Endodermal cell (in vitro differentiated cells): ENCODE data around the gene RASL10B. TPM values are rescaled to one million over a fixed set of nuclear protein-coding genes. Genes with fewer than 3 reads are reported as not detected.

Experiments
- DNase-seq: peaks from one replicate; pipeline ENCODE4 v3.0.0-alpha.2; 2017
- H3K27ac ChIP-seq: 2 replicates; pipeline ENCODE4 v1.5.1; 2013; ENCODE audit warnings: mild to moderate bottlenecking, low read depth, low read length, moderate library complexity
- H3K27me3 ChIP-seq: 2 replicates; pipeline ENCODE4 v1.6.1; 2013; ENCODE audit warnings: mild to moderate bottlenecking, low read length, moderate library complexity; ENCODE audit not compliant: insufficient read depth, control insufficient read depth, poor library complexity, severe bottlenecking
- H3K36me3 ChIP-seq: 2 replicates; pipeline ENCODE4 v1.7.0; 2013; ENCODE audit warnings: mild to moderate bottlenecking, low read length, moderate library complexity; ENCODE audit not compliant: control insufficient read depth, insufficient read depth
- H3K4me1 ChIP-seq: one replicate; pipeline ENCODE4 v1.7.0; 2013; ENCODE audit warnings: low read length; ENCODE audit not compliant: control insufficient read depth, insufficient read depth
- H3K4me3 ChIP-seq: 2 replicates; pipeline ENCODE4 v1.5.1; 2013; ENCODE audit warnings: mild to moderate bottlenecking, low read length, moderate library complexity
- H3K9ac ChIP-seq: 2 replicates; pipeline ENCODE4 v1.6.1; 2013; ENCODE audit warnings: mild to moderate bottlenecking, low read length, moderate library complexity; ENCODE audit not compliant: poor library complexity, severe bottlenecking; ENCODE audit errors: extremely low read depth
- H3K9me3 ChIP-seq: 2 replicates; pipeline ENCODE4 v1.6.1; 2013; ENCODE audit warnings: mild to moderate bottlenecking, low read length, moderate library complexity; ENCODE audit not compliant: control insufficient read depth
- H3K27ac Mint-ChIP-seq: 2 replicates; pipeline ENCODE4 v1.8.0; 2020; ENCODE audit warnings: mixed read lengths
- H3K27me3 Mint-ChIP-seq: 2 replicates; pipeline ENCODE4 v1.8.0; 2021; ENCODE audit warnings: mild to moderate bottlenecking, mixed read lengths; ENCODE audit not compliant: insufficient read depth
- H3K36me3 Mint-ChIP-seq: 2 replicates; pipeline ENCODE4 v1.8.0; 2020; ENCODE audit warnings: low read depth, mixed read lengths
- H3K4me1 Mint-ChIP-seq: 2 replicates; pipeline ENCODE4 v1.8.0; 2020; ENCODE audit warnings: mixed read lengths
- H3K4me3 Mint-ChIP-seq: 2 replicates; pipeline ENCODE4 v1.8.0; 2020; ENCODE audit warnings: mild to moderate bottlenecking, moderate library complexity, mixed read lengths
- H3K9me3 Mint-ChIP-seq: 2 replicates; pipeline ENCODE4 v1.8.0; 2020; ENCODE audit warnings: mild to moderate bottlenecking, mixed read lengths
- WGBS, 2 experiments: methylation state at CpG; one replicate each; pipeline versions ENCODE4 v1.1.5 to v1.1.7; 2013; ENCODE audit warnings: missing lambda C conversion rate in 2 of 2, mixed read lengths in 1 of 2; ENCODE audit not compliant: insufficient coverage in 1 of 2, insufficient read length in 1 of 2; 5-methylcytosine and 5-hydroxymethylcytosine counted together
- total RNA-seq, 2 donors: library from RNA; stranded (reverse); fragmentation: NEBNext Ultra II Directional in 1 of 2; extraction: Animal tissue kit (Norgen Biotek cat#: 25700) in 1 of 2; gene quantifications; 2 replicates in 1 of 2; 3 replicates in 1 of 2; pipeline ENCODE4 v1.2.1, GENCODE V29; 2021
- TF ChIP-seq, protein P1 (sequence below): fragments of 200-600 bp; sonication (generic); conservative IDR thresholded peaks from 2 replicates; pipeline ENCODE4 v1.5.0; 2021; ENCODE audit warnings: antibody characterized with exemption, mild to moderate bottlenecking

Gene RASL10B
- total RNA-seq, 2 donors from 2014 or later = 28.6 to 31.9 TPM

GRCh38 chr17:35730400-35731005, 936 bp upstream of the RASL10B start:
- Histone ChIP-seq H3K9me3 (no peaks in the 10 kb centered on the region), H3K4me3 (no peak overlapping the region), H3K27me3 (no peaks in the 10 kb centered on the region), H3K9ac (no peak overlapping the region), H3K27ac (no peak overlapping the region), H3K4me1 (peaks cover 34% of the 10 kb centered on the region), H3K36me3 (peaks cover 25% of the 10 kb centered on the region)
- WGBS, 2 experiments = 88 to 90% methylated on average over 5 to 9 of the region's 10 CpGs
- peaks cover 20% of the 10 kb centered on the region for H3K27me3 Mint-ChIP-seq
- no peak overlapping the region for H3K27ac Mint-ChIP-seq
- peak; percentile 60 for DNase-seq
- H3K36me3 Mint-ChIP-seq = peaks cover 5% of the 10 kb centered on the region
- H3K4me1 Mint-ChIP-seq = peaks cover 55% of the 10 kb centered on the region
- H3K9me3 Mint-ChIP-seq = no peaks in the 10 kb centered on the region
- peak overlapping the region; percentile 80 for H3K4me3 Mint-ChIP-seq
- TF ChIP-seq, protein P1, sequence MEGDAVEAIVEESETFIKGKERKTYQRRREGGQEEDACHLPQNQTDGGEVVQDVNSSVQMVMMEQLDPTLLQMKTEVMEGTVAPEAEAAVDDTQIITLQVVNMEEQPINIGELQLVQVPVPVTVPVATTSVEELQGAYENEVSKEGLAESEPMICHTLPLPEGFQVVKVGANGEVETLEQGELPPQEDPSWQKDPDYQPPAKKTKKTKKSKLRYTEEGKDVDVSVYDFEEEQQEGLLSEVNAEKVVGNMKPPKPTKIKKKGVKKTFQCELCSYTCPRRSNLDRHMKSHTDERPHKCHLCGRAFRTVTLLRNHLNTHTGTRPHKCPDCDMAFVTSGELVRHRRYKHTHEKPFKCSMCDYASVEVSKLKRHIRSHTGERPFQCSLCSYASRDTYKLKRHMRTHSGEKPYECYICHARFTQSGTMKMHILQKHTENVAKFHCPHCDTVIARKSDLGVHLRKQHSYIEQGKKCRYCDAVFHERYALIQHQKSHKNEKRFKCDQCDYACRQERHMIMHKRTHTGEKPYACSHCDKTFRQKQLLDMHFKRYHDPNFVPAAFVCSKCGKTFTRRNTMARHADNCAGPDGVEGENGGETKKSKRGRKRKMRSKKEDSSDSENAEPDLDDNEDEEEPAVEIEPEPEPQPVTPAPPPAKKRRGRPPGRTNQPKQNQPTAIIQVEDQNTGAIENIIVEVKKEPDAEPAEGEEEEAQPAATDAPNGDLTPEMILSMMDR = no peak

DNA sequence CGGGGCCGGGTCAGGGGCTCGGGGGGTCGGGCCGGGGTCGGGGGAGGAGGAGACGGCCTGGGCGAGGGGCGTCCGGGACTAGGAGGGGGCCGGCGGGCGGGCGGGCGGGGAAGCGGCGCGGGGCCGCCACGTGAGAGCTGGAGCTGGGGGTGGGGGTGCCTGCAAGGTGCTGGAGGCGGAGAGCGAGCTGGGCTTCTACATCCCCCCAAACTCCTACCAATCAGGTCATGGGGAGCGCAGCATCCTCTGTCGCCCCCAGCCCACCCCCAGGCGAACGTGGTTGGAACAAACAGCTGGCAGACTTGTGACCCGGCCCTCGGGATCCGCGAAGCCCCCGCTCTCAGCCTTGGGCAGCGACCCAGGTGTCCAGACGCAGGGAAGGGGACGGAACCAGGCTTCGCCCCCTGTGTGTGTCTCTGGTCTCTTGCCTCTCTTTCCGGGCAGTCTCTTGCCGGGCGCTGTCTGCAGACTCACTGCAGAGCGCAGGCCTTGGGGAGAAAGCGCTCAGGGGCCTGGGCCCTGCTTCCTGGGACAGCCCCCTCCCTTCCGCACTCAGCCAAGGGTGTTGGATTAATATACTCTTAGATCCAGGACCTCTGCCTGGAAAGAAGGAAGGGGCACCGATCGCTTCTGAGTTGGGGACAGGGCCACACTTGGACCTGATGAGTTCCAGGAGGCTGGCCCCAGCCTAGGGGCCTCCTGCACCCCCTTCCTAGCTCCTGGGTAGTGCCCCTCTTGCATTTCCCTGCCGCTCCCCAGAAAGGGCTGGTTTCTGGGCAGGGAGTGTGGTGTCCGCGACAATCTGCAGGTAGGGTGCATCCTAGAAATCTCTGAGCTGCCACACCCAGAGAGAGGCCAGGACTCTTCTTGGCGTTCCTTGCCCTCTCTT, 722 bp downstream of the RASL10B start:
- peaks cover 11% of the 10 kb centered on the region for H3K36me3 ChIP-seq
- Mint-ChIP-seq H3K9me3 (no peaks in the 10 kb centered on the region), H3K4me1 (peaks cover 39% of the 10 kb centered on the region), H3K36me3 (peaks cover 1% of the 10 kb centered on the region), H3K27ac (no peak overlapping the region), H3K4me3 (peak overlapping the region; percentile 80), H3K27me3 (peaks cover 22% of the 10 kb centered on the region)
- no peaks in the 10 kb centered on the region for H3K9me3 ChIP-seq
- no peak overlapping the region for H3K27ac ChIP-seq
- H3K4me3 ChIP-seq = peak overlapping the region; percentile 88
- TF ChIP-seq, protein P1 = no peak
- peak overlapping the region; percentile 40 for H3K9ac ChIP-seq
- H3K27me3 ChIP-seq = no peaks in the 10 kb centered on the region
- DNase-seq = peak; percentile 85
- peaks cover 26% of the 10 kb centered on the region for H3K4me1 ChIP-seq
- WGBS, 2 experiments = 2 to 10% methylated on average over 15 to 27 of the region's 47 CpGs

- no peak for DNase-seq
- Mint-ChIP-seq H3K27ac (no peak overlapping the region), H3K27me3 (peaks cover 24% of the 10 kb centered on the region), H3K4me1 (peaks cover 32% of the 10 kb centered on the region), H3K36me3 (peaks cover 4% of the 10 kb centered on the region), H3K9me3 (no peaks in the 10 kb centered on the region), H3K4me3 (peak overlapping the region; percentile 80)
- H3K4me3 ChIP-seq = peak overlapping the region; percentile 88
- H3K4me1 ChIP-seq = peaks cover 26% of the 10 kb centered on the region
- H3K9me3 ChIP-seq = no peaks in the 10 kb centered on the region
- peak overlapping the region; percentile 40 for H3K9ac ChIP-seq
- TF ChIP-seq, protein P1 = no peak
- H3K27me3 ChIP-seq = no peaks in the 10 kb centered on the region
- WGBS, 2 experiments = 83% methylated on average over 1 of the region's 1 CpG
- peaks cover 8% of the 10 kb centered on the region for H3K36me3 ChIP-seq
- H3K27ac ChIP-seq = no peak overlapping the region
These were observed 1.3 kb downstream of the RASL10B start for GRCh38 chr17:35732806-35733136.
